ENCODE measurements around the gene CACFD1.
"Not testable (repeated sequence)": the region's sequence is repeated elsewhere in the genome, so short reads cannot be mapped to it uniquely, and the experiment has no call there.

Gene CACFD1

DNA sequence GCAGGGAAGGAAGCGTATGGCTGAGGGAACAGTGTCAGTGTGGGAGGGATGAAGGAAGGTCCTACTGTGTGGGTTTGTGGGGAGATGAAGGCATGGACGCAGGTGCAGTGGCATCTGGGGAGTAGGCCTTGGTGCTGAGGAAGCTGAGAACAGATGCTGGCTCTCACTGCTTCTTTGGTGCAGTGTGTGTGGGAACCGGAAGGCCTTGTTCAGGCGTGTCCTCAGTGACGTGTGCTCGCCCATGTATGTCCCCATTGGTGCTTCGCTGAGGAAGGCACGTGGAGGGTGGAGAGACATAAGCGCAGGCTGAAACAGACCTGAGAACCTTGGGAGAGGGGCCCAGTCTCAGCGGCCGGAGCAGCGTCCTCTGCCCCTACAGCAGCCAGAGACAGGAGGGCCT, 18.9 kb upstream of the CACFD1 start:
- no peak for DNase-seq (ENCODE audit: low read depth)

DNA sequence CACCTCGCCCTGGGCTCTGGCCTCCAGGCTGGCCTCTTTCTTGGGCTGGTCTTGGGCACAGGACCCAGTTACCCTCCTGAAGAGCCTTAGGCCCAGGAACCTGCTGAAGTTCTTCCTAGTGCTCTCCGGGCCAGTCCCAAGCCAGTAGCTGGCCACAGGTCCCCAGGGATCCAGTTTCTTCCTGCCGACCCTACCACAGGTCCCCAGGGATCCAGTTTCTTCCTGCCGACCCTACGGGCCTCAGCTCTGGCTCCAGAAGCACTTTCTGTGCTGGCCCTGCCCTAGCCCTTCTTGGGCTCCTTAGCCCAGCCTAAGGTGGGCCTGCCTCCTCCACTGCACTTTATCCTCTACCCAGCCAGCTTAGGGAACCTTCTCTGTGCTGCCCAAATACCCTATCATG, 18.2 kb upstream of the CACFD1 start:
- no peak for DNase-seq (ENCODE audit: low read depth)

DNA sequence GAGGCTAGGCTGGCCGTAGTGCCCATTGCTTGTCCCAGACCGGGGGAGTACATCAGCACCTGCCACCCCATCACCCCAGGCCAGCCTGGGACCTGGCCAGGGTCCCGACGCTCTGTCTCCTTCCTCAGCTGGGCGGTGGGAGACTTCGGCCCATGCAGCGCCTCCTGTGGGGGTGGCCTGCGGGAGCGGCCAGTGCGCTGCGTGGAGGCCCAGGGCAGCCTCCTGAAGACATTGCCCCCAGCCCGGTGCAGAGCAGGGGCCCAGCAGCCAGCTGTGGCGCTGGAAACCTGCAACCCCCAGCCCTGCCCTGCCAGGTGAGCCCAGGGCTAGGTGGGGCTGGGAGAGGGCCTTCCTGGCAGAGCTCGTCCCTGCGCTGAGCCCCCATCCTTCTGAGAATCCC, 16.5 kb upstream of the CACFD1 start:
- no peak for DNase-seq (ENCODE audit: low read depth)

DNA sequence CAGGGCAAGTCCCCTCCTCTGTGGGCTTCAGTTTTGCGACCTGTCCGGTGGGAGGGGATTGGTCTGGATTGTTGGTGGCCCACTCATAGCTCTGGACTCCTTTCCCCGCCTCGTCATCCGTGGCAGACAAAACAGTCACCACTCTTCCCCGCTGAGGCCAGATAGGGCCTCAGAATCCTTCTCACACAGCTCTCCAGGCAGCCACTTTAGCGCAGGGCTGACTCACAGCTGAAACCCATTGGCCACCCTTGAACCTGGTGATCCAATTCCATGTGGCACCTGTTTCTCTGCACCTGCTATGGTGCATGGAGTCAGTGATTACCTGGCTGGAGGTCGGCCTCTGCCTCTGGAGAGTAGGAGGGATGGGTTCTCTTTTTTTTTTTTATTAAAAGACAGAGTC, 15.8 kb upstream of the CACFD1 start:
- DNase-seq (ENCODE audit: low read depth): no peak

DNA sequence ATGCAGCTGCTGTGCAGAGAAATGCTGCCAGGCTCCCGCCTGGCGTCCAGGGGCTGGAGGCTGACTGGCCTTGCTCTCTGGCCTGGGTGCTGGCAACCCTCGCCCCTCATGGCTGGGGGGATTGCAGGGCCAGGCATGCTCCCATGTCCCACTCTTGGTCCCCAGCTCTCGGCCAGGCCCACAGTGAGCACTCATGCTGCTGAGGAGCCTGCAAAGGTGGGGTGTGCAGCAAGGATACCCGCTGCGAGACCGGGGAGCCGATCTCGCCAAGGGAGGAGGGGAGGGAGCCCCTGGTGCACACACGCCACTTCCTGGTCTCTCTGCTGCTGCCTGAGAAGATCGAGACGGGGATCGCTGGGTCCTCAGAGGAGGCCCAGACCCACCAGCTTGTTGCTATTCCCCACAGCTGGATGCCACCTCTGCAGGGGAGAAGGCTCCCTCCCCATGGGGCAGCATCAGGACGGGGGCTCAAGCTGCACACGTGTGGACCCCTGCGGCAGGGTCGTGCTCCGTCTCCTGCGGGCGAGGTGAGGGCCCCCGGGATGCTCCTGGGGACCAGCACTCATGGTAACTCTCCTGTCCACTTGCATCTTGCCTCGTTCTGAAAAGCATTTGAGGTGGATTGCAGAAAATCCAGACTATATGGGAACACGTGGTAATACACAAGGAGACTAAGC, 14.3 kb upstream of the CACFD1 start:
- DNase-seq (ENCODE audit: low read depth): no peak

DNA sequence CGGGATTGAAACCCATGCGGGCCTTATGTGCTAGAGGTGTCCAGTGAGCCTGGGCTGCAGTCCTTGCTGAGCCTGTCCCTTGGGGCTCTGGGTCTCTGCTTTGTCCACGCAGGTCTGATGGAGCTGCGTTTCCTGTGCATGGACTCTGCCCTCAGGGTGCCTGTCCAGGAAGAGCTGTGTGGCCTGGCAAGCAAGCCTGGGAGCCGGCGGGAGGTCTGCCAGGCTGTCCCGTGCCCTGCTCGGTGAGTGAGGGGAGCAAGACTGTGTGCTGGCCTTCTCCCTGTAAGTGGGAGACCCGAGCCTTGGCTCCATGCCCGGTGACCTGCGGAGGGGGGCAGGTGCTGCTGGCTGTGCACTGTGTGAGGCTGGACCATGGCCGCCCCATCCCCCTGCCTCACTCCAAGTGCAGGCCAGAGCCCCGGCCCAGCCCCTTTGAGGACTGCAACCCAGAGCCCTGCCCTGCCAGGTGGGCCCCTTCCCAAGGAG, 11.2 kb upstream of the CACFD1 start:
- no peak for DNase-seq (ENCODE audit: low read depth)

DNA sequence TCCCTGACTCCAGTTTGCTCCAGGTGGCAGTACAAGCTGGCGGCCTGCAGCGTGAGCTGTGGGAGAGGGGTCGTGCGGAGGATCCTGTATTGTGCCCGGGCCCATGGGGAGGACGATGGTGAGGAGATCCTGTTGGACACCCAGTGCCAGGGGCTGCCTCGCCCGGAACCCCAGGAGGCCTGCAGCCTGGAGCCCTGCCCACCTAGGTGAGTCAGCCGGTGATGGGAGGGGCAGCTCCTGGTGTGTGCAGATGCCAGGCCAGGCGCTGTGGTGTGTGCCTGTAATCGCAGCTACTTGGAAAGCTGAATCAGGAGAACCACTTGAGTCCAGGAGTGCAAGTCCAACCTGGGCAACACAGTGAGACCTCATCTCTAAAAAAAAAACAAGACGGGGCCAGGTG, 10.0 kb upstream of the CACFD1 start:
- DNase-seq (ENCODE audit: low read depth): no peak

DNA sequence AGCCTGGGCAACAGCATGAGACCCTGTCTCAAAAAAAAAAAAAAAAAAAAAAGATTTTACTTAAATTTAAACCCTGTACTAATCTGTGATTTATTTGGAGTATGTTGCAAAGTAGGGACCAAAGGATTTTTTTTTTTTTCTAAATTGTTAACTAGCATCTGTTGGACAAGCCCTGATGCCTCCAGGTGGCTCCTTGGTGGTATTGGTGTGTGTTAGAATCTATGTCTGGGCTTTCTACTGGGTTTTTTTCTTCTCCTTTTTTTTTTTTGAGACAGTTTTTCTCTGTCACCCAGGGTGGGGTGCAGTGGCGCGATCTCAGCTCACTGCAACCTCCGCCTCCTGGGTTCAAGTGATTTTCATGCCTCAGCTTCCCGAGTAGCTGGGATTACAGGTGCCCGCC, 7.9 kb upstream of the CACFD1 start:
- not testable (repeated sequence) for DNase-seq (ENCODE audit: low read depth)

DNA sequence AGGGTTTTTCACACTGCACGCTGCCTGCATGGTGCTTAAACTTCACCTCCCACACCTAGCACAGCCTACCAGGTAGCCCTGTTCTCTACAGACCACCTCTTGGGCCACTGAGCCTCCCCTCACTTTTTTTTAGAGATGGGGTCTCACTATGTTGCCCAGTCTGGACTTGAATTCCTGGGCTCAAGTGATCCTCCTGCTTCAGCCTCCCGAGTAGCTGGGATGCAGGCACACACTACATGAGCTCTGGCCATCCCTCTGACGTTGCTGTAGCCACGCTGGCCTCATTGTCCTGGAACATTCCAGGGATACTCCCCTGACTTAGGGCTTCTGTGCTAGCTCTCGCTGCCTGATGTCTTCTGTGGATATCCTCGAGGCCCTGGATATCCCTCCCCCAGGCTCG, 7.2 kb upstream of the CACFD1 start:
- DNase-seq (ENCODE audit: low read depth): no peak

DNA sequence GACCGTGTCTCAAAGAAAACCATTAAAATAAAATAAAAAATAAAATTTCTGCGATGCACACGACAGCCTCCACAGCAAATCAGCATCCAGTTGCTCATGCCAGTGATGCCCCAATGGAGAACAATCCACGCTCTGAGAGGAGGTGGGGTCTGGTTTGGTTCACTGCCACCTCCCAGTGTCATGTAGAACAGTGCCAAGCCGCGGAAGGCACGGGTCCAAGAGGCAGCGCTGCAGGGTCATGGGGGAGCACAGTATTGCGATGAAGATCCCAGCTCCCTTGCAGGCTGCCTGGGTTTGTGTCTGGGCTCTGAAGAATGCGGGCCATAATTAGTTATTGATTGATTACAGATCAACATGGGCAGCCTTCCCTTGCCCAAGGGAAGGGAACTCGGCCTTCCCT, 6.1 kb upstream of the CACFD1 start:
- DNase-seq (ENCODE audit: low read depth): no peak

DNA sequence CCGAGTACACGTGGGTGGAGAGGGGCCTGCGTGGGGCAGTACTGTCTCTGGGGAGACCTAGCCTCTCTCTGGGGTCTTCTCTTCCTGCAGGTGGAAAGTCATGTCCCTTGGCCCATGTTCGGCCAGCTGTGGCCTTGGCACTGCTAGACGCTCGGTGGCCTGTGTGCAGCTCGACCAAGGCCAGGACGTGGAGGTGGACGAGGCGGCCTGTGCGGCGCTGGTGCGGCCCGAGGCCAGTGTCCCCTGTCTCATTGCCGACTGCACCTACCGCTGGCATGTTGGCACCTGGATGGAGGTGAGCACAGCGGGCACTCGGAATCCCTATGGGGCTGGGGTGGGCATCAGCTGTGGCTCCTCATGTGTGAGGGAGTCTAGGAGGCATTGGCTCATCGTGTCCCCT, 5.5 kb upstream of the CACFD1 start:
- no peak for DNase-seq (ENCODE audit: low read depth)

DNA sequence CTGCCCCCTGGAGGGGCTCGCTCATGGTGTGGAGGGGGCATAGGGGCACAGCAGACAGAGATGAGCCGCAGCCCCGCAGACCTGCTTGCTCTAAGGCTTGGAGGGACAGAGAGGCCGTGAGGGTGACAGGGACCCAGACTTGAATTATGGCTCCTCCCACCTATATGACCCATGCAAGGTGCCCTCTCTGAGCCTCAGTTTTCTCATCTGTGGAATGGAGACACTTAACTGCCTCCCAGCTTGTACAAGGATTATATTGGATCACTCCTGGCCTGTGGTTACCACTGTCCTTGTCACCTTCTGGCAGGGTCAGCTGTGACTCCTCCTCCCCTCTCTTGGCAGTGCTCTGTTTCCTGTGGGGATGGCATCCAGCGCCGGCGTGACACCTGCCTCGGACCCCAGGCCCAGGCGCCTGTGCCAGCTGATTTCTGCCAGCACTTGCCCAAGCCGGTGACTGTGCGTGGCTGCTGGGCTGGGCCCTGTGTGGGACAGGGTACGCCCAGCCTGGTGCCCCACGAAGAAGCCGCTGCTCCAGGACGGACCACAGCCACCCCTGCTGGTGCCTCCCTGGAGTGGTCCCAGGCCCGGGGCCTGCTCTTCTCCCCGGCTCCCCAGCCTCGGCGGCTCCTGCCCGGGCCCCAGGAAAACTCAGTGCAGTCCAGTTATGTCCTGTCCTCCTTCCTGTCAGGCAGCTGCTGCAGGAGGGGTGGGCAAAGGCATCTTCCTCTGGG, 4.7 kb upstream of the CACFD1 start:
- no peak for DNase-seq (ENCODE audit: low read depth)

DNA sequence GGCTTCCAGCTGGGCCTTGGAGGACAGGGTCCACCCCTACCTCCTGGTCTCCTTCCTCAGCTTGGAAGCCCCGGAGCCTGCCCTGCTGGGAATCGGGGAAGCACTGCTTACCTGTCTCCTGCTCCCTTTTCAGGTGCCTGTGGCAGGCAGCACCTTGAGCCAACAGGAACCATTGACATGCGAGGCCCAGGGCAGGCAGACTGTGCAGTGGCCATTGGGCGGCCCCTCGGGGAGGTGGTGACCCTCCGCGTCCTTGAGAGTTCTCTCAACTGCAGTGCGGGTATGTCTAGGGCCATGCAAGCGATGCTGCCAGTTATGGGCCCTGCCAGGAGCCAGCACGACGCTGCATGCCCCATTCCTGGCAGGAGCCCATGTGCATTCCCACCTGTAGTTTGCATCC, 3.8 kb upstream of the CACFD1 start:
- no peak for DNase-seq (ENCODE audit: low read depth)

DNA sequence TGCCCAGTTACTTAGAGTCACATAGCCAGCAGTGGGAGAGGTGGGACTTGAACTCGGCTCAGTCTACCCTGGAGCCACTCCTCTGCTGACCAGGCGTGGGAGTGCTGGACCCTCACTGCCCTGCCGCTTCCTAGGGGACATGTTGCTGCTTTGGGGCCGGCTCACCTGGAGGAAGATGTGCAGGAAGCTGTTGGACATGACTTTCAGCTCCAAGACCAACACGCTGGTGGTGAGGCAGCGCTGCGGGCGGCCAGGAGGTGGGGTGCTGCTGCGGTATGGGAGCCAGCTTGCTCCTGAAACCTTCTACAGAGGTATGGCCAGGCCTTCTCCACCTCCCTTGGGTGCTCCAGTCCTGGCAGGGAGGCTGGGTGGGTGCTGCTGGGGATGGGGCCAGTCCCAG, 3.4 kb upstream of the CACFD1 start:
- no peak for DNase-seq (ENCODE audit: low read depth)

DNA sequence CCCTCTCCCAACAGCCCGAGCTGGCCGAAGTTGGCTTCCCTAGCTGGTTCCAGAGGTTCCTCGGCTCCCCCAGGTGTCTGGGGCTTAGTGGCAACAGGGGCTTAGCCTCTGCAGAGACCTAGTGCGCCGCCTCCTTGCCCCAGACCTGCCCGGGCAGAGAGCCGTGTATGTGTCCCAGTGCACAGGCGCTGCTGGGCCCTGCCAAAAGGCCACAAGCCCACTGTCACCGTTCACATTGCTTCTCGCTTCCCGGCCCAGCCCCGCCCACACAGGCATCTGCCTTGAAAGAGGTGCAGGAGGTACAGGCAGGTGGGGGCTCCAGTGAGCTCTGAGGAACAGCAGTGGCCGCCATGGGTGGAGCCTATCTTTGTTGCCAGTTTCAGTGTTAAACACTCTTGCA, 2.5 kb upstream of the CACFD1 start:
- DNase-seq (ENCODE audit: low read depth): no peak

DNA sequence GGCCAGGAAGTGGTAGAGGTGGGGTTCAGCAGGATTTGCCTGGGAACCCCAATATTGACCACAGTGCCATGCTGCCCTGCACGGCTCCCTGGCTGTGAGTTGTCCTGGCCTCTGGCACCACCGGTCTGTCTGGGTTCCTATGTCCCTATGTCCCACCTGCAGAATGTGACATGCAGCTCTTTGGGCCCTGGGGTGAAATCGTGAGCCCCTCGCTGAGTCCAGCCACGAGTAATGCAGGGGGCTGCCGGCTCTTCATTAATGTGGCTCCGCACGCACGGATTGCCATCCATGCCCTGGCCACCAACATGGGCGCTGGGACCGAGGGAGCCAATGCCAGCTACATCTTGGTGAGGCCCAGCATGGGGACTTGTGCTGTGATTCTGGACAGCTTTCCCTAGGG, 2.0 kb upstream of the CACFD1 start:
- no peak for DNase-seq (ENCODE audit: low read depth)

DNA sequence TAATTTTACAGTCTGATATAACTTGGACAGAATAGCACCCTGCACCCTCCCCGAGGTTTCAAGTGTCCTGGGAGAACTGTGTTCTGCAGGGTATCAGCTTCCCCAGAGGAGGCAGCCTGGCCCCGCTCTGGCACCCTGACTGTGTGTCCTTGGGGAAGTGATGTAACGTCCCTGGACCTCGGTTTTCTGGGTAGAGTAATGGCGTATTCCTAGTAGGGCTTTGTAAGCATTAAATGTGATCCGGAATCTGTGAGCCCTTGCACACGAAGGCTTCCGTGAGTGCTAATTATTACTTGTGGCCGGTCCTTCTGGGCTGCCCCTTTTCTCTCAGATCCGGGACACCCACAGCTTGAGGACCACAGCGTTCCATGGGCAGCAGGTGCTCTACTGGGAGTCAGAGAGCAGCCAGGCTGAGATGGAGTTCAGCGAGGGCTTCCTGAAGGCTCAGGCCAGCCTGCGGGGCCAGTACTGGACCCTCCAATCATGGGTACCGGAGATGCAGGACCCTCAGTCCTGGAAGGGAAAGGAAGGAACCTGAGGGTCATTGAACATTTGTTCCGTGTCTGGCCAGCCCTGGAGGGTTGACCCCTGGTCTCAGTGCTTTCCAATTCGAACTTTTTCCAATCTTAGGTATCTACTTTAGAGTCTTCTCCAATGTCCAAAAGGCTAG, 1.0 kb upstream of the CACFD1 start:
- no peak for DNase-seq (ENCODE audit: low read depth)

DNA sequence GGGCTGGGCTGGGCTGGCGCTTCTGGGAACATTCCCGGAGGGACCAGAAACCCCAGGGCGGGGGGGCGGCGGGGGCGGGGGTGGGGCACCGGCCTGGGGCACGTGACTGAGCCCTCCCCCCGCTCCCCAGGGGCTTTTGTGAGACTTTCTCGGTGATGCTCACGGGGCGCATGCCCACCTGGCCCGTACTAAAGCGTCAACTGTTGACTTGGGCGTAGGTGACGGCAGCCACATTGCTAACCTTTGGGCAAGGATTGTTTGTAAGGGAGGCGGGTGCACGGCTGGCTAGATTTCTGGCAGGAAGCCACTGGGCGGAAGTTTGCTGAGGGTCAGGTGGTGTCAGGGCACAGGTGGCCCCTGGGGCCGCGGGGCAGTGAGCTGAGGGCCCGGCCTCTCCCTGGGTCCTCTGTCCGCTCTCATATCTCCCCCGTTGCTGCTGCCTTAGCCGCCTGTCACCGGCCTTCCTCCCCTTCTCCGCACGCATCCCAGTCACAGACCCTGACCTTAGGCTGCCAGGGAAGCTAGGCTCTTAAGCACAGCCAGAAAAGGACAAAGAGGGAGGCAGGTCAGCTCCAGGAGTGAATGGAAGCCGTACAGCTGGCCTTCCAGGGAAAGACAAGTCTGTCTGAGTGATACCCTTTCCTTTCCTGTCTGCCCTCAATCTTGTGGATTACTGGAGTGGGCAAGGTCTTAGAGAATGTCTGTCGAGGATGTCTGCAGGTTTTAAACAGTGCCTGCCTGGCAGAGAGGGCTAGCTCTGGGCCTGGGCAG, 812 bp downstream of the CACFD1 start:
- DNase-seq (ENCODE audit: low read depth): no peak

DNA sequence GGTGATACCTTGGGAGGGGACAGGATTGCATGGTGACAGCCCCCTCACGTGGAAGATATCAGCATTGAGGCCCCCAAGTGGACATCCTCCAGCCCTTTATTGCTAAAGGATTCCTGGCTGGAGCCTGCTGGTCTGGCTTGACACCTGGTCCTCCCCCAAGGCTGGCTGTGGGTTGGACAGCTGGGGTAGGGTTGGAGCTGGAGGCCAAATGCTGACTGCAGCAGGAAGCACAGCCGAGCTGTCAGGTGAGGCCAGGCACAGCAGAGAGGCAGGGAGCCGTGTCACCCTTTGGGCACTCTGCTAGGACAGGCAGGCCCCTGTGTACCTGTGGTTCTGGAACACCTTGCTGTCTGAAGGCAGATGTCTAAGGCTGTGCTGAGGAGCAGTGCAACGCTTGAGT, 2.2 kb downstream of the CACFD1 start:
- DNase-seq (ENCODE audit: low read depth): no peak

DNA sequence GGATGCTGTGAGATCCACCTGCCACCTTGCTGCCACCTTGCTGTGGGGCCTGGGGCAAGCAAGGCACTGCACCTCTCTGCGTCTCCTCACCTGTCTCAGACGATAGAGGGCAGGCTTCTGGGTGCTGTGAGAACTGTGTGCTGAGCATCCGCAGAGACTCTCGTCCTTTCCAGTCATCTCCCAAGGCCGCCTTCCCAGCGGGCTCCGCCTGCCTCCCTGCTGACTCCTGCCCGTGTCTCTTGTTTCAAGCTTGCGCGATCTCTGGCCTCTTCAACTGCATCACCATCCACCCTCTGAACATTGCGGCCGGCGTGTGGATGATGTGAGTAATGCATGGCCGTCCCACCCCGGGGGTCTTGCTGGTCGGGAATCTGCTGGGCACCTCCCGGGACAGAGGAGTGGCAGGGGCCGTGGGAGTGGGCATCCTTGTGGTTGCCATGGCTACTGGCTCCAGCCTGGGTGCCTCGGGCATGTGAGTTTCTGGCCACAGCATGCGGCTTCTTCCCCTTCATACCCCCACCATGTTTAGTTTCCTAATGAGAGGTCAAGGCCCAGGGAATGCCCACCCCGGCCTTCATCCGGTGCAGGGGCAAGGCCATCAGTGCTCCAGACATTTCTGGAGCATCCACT, 3.6 kb downstream of the CACFD1 start:
- no peak for DNase-seq (ENCODE audit: low read depth)

DNA sequence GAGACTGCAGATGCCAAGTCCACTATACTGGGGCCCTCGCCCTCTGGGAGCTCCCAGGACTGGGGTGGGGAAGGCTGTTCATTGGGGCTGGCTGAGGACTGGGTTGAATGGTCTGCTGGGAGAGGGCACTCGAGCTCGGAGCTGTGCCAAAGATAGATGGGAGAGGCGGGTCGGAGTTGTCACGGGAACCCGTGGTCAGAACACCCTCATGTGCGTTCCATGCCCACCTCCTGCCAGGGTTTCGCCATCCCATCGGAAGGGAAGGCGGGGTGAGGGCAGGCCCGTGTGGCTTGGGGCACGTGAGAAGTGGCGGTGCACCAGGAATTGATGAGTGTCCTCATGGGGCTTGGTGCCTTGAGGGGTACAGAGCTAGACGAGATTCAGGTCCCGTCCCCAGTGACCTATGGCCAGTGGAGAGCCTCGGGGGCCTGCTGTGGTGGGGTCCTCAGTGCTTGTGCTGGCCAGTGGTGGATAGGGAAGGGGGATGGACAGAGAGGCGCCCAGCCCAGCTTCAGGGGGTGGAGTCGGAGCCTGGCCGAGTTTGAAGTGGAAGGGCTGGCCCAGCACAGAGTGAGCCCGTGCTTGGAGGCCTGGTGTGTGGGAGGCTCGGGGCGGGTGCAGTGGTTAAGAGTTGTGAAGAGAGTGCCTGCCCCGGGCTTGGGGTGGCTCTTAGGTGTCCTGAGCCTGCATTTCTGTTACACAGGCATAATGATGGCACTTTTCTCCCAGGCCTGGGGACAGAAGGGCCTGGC, 4.3 kb downstream of the CACFD1 start:
- no peak for DNase-seq (ENCODE audit: low read depth)
